ENCODE measurements around the gene NR0B2. TPM values are rescaled to one million over a fixed set of nuclear protein-coding genes. Genes with fewer than 3 reads are reported as not detected.

Gene NR0B2
- total and polyA plus RNA-seq, 2 of the 13 experiments (the other 11 are each of a cell fraction or from before 2014, with no cell fraction given), result 72.5 to 133 TPM

GRCh38 chr1:26959722-26960624, 46.2 kb upstream of the NR0B2 start, which contains the start of gene KDF1 (continued):
- TF ChIP-seq TFDP1 (CRISPR knock-in tag; IDR thresholded peaks at IDR 0.05; ENCODE audit: borderline replicate concordance) (peak; percentile 52; the same call in 1 of the 2 replicates), ZGPAT (CRISPR knock-in tag; IDR thresholded peaks at IDR 0.05) (peak; percentile 52; the same call in 1 of the 2 replicates), MTA1 (CRISPR knock-in tag; IDR thresholded peaks at IDR 0.05; ENCODE audit: borderline replicate concordance) (peak; percentile 94; the same call in 1 of the 2 replicates), ATF1 (CRISPR knock-in tag; IDR thresholded peaks at IDR 0.05) (no peak), ZNF460 (CRISPR knock-in tag; IDR thresholded peaks at IDR 0.05; ENCODE audit: borderline replicate concordance) (no peak), RFX1 (IDR thresholded peaks at IDR 0.05) (no peak), PAF1 (CRISPR knock-in tag; IDR thresholded peaks at IDR 0.05) (no peak), ISX (CRISPR knock-in tag; conservative IDR thresholded peaks at IDR 0.05) (no peak), POGK (CRISPR knock-in tag; conservative IDR thresholded peaks at IDR 0.05) (0 out of 2 replicates have a peak, but pooled peaks have one; percentile 67), NFYB (CRISPR knock-in tag; IDR thresholded peaks at IDR 0.05) (no peak), ZNF17 (CRISPR knock-in tag; IDR thresholded peaks at IDR 0.05) (no peak), CSRNP1 (CRISPR knock-in tag; IDR thresholded peaks at IDR 0.05) (no peak), CHCHD3 (CRISPR knock-in tag; IDR thresholded peaks at IDR 0.05) (no peak), BATF2 (CRISPR knock-in tag; IDR thresholded peaks at IDR 0.05) (no peak; the same call in 1 of the 2 replicates), ZNF160 (CRISPR knock-in tag; IDR thresholded peaks at IDR 0.05) (no peak), ZBTB2 (CRISPR knock-in tag; IDR thresholded peaks at IDR 0.05; ENCODE audit: low read depth) (no peak), KLF13 (CRISPR knock-in tag; IDR thresholded peaks at IDR 0.05) (no peak), ZIK1 (CRISPR knock-in tag; IDR thresholded peaks at IDR 0.05; ENCODE audit: borderline replicate concordance, low read depth) (peak; percentile 83; the same call in 1 of the 2 replicates), ZNF691 (CRISPR knock-in tag; IDR thresholded peaks at IDR 0.05; ENCODE audit: borderline replicate concordance, low read depth) (peak; percentile 95)

Data from HepG2 (cell line).